Activated T-helper 1 cell treated with anti-CD3 and anti-CD28 coated beads, Interleukin-12 subunit alpha, Interleukin-12 subunit beta, Interleukin-2, Interleukin-4 antibody, amounts not matched to agents 30 ng/mL and 10 ng/mL and 1 ng/mL, durations not matched to agents 14 hours and 24 hours and 36 hours (primary cell): ENCODE data around the gene ZNF197. TPM values are rescaled to one million over a fixed set of nuclear protein-coding genes. Genes with fewer than 3 reads are reported as not detected.

Experiments
- DNase-seq: peaks from one replicate; pipeline ENCODE4 v3.0.0; 2021; ENCODE audit warnings: low spot score
- H3K27ac Mint-ChIP-seq: one replicate; pipeline ENCODE4 v1.8.0; 2021; ENCODE audit warnings: mild to moderate bottlenecking, mixed read lengths
- H3K27me3 Mint-ChIP-seq: one replicate; pipeline ENCODE4 v1.8.0; 2022; ENCODE audit warnings: mild to moderate bottlenecking, moderate library complexity, mixed read lengths; ENCODE audit not compliant: insufficient read depth
- H3K36me3 Mint-ChIP-seq: one replicate; pipeline ENCODE4 v1.8.0; 2021; ENCODE audit warnings: low read depth, mixed read lengths
- H3K4me1 Mint-ChIP-seq: one replicate; pipeline ENCODE4 v1.8.0; 2021; ENCODE audit warnings: low read depth, mixed read lengths
- H3K4me3 Mint-ChIP-seq: one replicate; pipeline ENCODE4 v1.8.0; 2021; ENCODE audit warnings: mild to moderate bottlenecking, moderate library complexity, mixed read lengths
- H3K9me3 Mint-ChIP-seq: one replicate; pipeline ENCODE4 v1.8.0; 2021; ENCODE audit warnings: mixed read lengths
- intact Hi-C: fragments of 100-400 bp; cut with micrococcal nuclease; formaldehyde crosslinking; loops from one replicate; pipeline ENCODE4 v1.15.1; 2024
- total RNA-seq: library from RNA; stranded (reverse); gene quantifications from 2 replicates; pipeline ENCODE4 v1.2.3, GENCODE V29; 2022

The ZNF197 gene
- total RNA-seq, 1 donor from 2014 or later, result 12.0 TPM

- peaks cover 65% of the 10 kb centered on the region for H3K36me3 Mint-ChIP-seq
- H3K27me3 Mint-ChIP-seq, result no peaks in the 10 kb centered on the region
- peaks cover 4% of the 10 kb centered on the region for H3K4me1 Mint-ChIP-seq
- intact Hi-C loops, result no loop called here
- H3K4me3 Mint-ChIP-seq, result no peak overlapping the region
- DNase-seq, result no peak
- peaks cover 24% of the 10 kb centered on the region for H3K9me3 Mint-ChIP-seq
- no peak overlapping the region for H3K27ac Mint-ChIP-seq
These were observed 7.4 kb downstream of the ZNF197 start for GRCh38 chr3:44632193-44632592.

GRCh38 chr3:44642337-44642736 lies 17.5 kb downstream of the ZNF197 start:
- Mint-ChIP-seq H3K9me3 (peaks cover 84% of the 10 kb centered on the region), H3K4me1 (no peaks in the 10 kb centered on the region), H3K4me3 (no peak overlapping the region), H3K27ac (no peak overlapping the region), H3K36me3 (peaks cover 58% of the 10 kb centered on the region), H3K27me3 (no peaks in the 10 kb centered on the region)
- intact Hi-C loops, result loop anchor here (10.0 kb wide), 1 partner anchor 82 kb away; the partner anchor contains the start of gene ZNF501
- DNase-seq, result no peak

GRCh38 chr3:44643024-44643423 lies 18.2 kb downstream of the ZNF197 start:
- H3K9me3 Mint-ChIP-seq, result peaks cover 85% of the 10 kb centered on the region
- no peaks in the 10 kb centered on the region for H3K4me1 Mint-ChIP-seq
- H3K36me3 Mint-ChIP-seq, result peaks cover 56% of the 10 kb centered on the region
- intact Hi-C loops, result loop anchor here (10.0 kb wide), 1 partner anchor 82 kb away; the partner anchor contains the start of gene ZNF501
- H3K4me3 Mint-ChIP-seq, result no peak overlapping the region
- no peak overlapping the region for H3K27ac Mint-ChIP-seq
- DNase-seq, result no peak
- H3K27me3 Mint-ChIP-seq, result no peaks in the 10 kb centered on the region

GRCh38 chr3:44647771-44648170 lies 22.9 kb downstream of the ZNF197 start:
- H3K4me1 Mint-ChIP-seq, result no peaks in the 10 kb centered on the region
- peaks cover 45% of the 10 kb centered on the region for H3K9me3 Mint-ChIP-seq
- intact Hi-C loops, result loop anchor here (1.0 to 10.0 kb wide), 2 partner anchors 23 to 77 kb away; partner anchors contain the start of gene ZNF501
- DNase-seq, result no peak
- no peak overlapping the region for H3K27ac Mint-ChIP-seq
- no peaks in the 10 kb centered on the region for H3K27me3 Mint-ChIP-seq
- peaks cover 28% of the 10 kb centered on the region for H3K36me3 Mint-ChIP-seq
- peak overlapping the region; percentile 86 for H3K4me3 Mint-ChIP-seq

DNA sequence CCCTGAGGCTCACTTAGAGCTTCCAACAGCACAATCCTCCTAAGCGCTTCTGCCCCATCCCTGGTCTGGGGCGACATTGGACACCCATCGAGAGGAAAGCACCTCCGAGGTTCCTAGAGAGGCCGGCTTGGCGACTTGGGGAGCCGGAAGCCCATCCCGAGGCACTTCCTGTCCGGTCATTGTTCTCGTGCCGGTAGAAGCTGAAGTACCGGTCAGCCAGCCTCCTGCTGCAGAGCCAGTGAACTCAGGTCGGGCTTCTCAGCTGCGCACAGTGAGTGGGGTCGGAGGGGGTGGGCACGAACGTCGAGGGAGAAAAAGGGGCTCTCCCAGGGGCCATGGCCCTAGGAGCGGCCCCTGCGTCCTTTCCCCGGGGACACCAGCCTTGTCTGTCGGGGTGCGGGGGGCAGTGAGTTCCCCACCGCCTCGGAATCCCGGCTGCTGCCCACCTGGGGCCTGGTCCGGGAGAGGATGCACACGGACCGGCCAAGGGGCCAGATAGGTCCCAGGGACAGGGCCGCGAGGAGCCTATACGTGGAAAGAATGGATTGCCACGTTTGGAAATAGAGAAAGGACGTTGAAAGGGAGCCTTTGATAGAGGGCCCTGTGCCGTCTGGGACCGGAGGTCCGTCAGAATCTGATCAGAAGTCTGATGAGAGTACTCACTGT lies 23.9 kb downstream of the ZNF197 start, which contains the start of gene ZNF35:
Gene ZNF35 (plus strand): TSS at position 169 of the 666 bp plus-strand sequence. CDS start 2,336 bp downstream, outside the sequence.
- no peaks in the 10 kb centered on the region for H3K27me3 Mint-ChIP-seq
- intact Hi-C loops, result loop anchor here (1.0 to 10.0 kb wide), 2 partner anchors 24 to 76 kb away; partner anchors contain the start of gene ZNF501
- peak; percentile 1 for DNase-seq
- H3K9me3 Mint-ChIP-seq, result peaks cover 42% of the 10 kb centered on the region
- peaks cover 20% of the 10 kb centered on the region for H3K36me3 Mint-ChIP-seq
- H3K4me1 Mint-ChIP-seq, result no peaks in the 10 kb centered on the region
- peak within 1 kb of the TSS; percentile 86 for H3K4me3 Mint-ChIP-seq
- peak within 1 kb of the TSS; percentile 40 for H3K27ac Mint-ChIP-seq

DNA sequence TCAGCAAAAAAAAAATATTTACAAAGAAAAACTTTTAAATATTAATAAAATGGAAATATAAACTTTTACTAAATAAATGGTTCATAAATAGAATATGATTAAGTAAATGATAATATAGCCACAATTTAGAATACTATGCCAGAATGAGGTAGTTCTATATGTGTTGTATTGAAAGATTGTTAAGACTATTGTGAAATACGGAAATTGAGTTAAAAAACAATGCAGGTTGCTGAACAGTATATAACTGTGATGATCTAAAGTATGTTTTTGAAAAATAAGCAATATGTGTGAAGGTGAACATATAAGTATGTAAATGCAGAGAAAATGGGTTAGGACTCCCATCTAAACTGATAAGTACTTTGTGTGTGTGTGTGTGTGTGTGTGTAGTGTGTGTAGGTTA lies 24.9 kb downstream of the ZNF197 start:
- Mint-ChIP-seq H3K4me1 (no peaks in the 10 kb centered on the region), H3K27ac (no peak overlapping the region), H3K36me3 (peaks cover 25% of the 10 kb centered on the region), H3K27me3 (no peaks in the 10 kb centered on the region), H3K9me3 (peaks cover 46% of the 10 kb centered on the region), H3K4me3 (no peak overlapping the region)
- DNase-seq, result no peak
- intact Hi-C loops, result loop anchor here (10.0 kb wide), 1 partner anchor 75 kb away; the partner anchor contains the start of gene ZNF501

DNA sequence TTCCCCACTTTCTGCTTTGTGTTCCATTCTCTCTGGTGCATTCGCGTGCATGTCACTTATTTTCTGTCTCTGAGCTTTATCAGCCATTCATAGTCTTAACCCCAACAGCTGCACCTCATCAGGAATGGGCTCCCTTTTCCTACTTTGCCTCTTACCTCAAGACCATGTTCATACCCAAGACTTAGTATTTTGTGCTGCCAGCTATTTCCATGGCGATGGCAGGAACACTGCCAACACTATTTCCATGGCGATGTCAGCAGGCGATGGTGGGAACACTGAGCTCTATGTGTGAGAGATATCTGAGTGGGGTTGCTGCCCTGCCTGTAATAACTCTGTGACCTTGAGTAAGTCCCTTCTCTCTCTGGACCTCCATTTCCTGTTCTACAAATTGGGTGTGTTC lies 29.2 kb downstream of the ZNF197 start:
- no peak for DNase-seq
- H3K9me3 Mint-ChIP-seq, result peaks cover 41% of the 10 kb centered on the region
- intact Hi-C loops, result no loop called here
- no peak overlapping the region for H3K27ac Mint-ChIP-seq
- H3K4me3 Mint-ChIP-seq, result no peak overlapping the region
- no peaks in the 10 kb centered on the region for H3K4me1 Mint-ChIP-seq
- H3K36me3 Mint-ChIP-seq, result peaks cover 42% of the 10 kb centered on the region
- no peaks in the 10 kb centered on the region for H3K27me3 Mint-ChIP-seq

DNA sequence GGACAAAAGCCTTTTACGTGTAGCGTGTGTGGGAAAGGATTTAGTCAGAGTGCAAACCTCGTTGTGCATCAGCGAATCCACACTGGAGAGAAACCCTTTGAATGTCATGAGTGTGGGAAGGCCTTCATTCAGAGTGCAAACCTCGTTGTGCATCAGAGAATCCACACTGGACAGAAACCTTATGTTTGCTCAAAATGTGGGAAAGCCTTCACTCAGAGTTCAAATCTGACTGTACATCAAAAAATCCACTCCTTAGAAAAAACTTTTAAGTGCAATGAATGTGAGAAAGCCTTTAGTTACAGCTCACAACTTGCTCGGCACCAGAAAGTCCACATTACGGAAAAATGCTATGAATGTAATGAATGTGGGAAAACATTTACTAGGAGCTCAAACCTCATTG lies 34.2 kb downstream of the ZNF197 start:
- H3K9me3 Mint-ChIP-seq, result peaks cover 69% of the 10 kb centered on the region
- no peak for DNase-seq
- no peaks in the 10 kb centered on the region for H3K4me1 Mint-ChIP-seq
- H3K27me3 Mint-ChIP-seq, result no peaks in the 10 kb centered on the region
- H3K27ac Mint-ChIP-seq, result no peak overlapping the region
- intact Hi-C loops, result no loop called here
- no peak overlapping the region for H3K4me3 Mint-ChIP-seq
- H3K36me3 Mint-ChIP-seq, result peaks cover 48% of the 10 kb centered on the region

DNA sequence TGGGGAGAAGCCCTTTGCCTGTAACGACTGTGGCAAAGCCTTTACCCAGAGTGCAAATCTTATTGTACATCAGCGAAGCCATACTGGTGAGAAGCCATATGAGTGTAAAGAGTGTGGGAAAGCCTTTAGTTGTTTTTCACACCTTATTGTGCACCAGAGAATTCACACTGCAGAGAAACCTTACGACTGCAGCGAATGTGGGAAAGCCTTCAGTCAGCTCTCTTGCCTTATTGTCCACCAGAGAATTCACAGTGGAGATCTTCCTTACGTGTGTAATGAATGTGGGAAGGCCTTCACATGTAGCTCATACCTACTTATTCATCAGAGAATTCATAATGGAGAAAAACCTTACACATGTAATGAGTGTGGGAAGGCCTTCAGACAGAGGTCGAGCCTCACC lies 34.6 kb downstream of the ZNF197 start:
- no peak for DNase-seq
- H3K27ac Mint-ChIP-seq, result no peak overlapping the region
- peaks cover 65% of the 10 kb centered on the region for H3K9me3 Mint-ChIP-seq
- H3K27me3 Mint-ChIP-seq, result no peaks in the 10 kb centered on the region
- no peak overlapping the region for H3K4me3 Mint-ChIP-seq
- H3K36me3 Mint-ChIP-seq, result peaks cover 44% of the 10 kb centered on the region
- no peaks in the 10 kb centered on the region for H3K4me1 Mint-ChIP-seq
- intact Hi-C loops, result no loop called here

- peaks cover 70% of the 10 kb centered on the region for H3K9me3 Mint-ChIP-seq
These were observed 36.4 kb downstream of the ZNF197 start for GRCh38 chr3:44661189-44661588.

GRCh38 chr3:44665173-44665572 lies 40.3 kb downstream of the ZNF197 start:
- peaks cover 56% of the 10 kb centered on the region for H3K9me3 Mint-ChIP-seq
- no peak for DNase-seq
- no peak overlapping the region for H3K4me3 Mint-ChIP-seq
- peaks cover 11% of the 10 kb centered on the region for H3K36me3 Mint-ChIP-seq
- H3K27ac Mint-ChIP-seq, result no peak overlapping the region
- intact Hi-C loops, result no loop called here
- no peaks in the 10 kb centered on the region for H3K27me3 Mint-ChIP-seq
- no peaks in the 10 kb centered on the region for H3K4me1 Mint-ChIP-seq

More at GRCh38 chr3:44661189-44661588, 36.4 kb downstream of the ZNF197 start:
- Mint-ChIP-seq H3K4me3 (no peak overlapping the region), H3K27ac (no peak overlapping the region), H3K4me1 (no peaks in the 10 kb centered on the region), H3K27me3 (no peaks in the 10 kb centered on the region), H3K36me3 (peaks cover 38% of the 10 kb centered on the region)
- DNase-seq, result no peak
- intact Hi-C loops, result no loop called here

- Mint-ChIP-seq H3K36me3 (peaks cover 7% of the 10 kb centered on the region), H3K4me3 (no peak overlapping the region), H3K4me1 (no peaks in the 10 kb centered on the region), H3K9me3 (peaks cover 46% of the 10 kb centered on the region), H3K27ac (no peak overlapping the region), H3K27me3 (no peaks in the 10 kb centered on the region)
- no peak for DNase-seq
- intact Hi-C loops, result no loop called here
These were observed 41.5 kb downstream of the ZNF197 start for GRCh38 chr3:44666346-44666745.

- H3K9me3 Mint-ChIP-seq, result peaks cover 48% of the 10 kb centered on the region
- intact Hi-C loops, result no loop called here
- H3K4me3 Mint-ChIP-seq, result no peak overlapping the region
These were observed 44.9 kb downstream of the ZNF197 start for GRCh38 chr3:44669760-44670159.

More at GRCh38 chr3:44669760-44670159, 44.9 kb downstream of the ZNF197 start:
- Mint-ChIP-seq H3K4me1 (no peaks in the 10 kb centered on the region), H3K36me3 (peaks cover 2% of the 10 kb centered on the region), H3K27me3 (no peaks in the 10 kb centered on the region), H3K27ac (no peak overlapping the region)
- DNase-seq, result no peak
